NCI-H774 (cell line): ENCODE results near the gene DUOXA1.
"Not testable (repeated sequence)": the region's sequence is repeated elsewhere in the genome, so short reads cannot be mapped to it uniquely, and the experiment has no call there.

ENCODE experiments used
- DNase-seq: peaks from one replicate; lab custom pipeline; 2025; lab: John Stamatoyannopoulos, UW

DUOXA1 gene

DNA sequence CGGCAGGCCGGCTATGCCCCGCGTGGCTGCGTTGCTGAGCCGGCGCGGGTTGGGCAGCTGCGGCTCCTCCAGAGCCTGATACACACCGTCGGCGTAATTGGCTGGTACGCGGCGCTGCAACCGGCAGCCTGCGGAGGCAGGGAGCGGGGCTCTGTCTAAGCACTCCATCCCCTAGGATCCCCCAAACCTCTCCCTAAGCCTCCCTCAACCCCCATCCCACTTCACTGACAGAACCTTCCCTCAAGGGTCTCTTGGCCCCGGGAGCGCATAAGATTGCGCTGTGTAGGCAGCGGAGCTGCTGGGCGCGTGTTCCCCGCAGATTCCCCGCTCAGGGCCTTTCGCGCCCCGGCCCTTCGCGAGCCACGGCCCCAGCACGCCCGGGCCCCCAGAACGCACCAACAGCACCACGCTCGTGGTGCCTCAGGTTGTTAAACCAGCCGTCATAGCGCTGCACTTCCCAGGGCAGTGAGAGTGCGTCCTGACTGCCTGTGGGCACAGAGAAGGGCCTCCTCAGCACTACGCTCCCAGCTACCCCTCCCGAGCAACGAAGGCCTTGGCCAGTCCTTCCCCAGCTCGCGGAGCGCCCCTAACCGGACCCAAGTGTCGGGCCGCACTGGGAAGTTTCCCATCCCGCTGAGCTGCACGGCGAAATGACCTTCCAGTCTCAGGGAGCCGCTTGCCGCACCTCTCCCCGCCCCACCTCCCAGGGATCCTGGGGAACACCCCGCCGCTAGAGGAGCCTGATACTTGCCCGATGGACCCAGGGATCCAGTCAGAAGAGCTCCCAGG is 16.9 kb downstream of the DUOXA1 start:
- no peak for DNase-seq

DNA sequence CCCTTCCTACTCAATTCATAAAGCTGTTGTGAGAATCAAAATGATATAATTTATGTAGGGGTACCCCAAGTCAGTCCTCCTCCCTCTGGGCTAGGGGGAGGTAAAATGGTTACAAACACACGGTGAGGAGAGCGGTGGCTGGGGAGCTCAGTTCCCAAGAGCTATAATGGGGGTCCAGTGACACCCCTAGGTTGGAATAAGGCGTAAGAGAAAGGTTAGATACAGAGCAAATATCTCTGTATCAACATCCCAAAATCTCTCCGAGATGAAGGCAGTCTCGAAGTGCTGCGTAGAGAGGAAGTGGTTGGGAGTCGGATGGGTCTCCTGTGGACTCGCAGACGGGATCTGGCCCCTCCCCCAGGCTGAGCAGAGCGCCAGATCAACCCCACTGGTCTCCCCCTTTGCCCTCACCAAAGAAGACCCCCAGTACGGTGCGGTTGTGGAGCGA is 17.5 kb downstream of the DUOXA1 start:
- DNase-seq: no peak

DNA sequence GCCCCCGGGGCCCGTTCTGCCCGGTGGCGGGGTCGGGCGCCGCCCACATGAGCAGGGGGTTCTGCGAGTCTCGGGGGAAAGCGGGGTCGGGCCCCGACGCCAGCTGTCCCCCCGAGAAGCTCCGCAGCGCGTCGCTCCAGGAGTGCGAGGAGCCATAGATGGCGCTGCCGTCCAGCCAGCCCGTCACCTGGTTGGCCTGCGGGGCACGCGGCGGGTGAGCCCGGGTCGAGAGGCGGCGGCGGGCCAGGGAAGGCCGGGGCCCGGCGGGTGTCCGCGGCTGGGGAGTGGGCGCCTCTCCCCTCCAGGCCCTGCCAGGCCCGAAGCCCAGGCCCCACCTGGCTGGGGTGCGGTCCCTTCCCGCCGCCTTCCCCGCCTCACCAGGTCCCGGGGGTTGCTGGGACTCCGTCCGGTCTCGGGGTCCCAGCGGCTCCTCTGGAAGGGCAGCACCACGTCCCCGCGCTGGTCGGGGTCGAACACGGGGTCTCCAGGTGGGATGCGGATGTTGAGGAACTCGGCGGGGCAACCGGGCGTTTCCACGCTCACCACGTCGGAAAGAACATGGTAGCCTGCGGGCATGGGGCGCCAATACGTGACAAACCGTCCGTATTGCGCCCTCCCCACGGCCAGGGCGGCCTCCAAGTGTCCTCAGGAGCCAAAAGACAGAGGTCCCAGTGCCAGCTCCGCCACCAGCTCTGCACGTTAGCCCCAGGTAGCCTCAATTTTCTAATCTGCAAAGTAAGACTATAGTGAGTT is 18.1 kb downstream of the DUOXA1 start:
- no peak for DNase-seq

DNA sequence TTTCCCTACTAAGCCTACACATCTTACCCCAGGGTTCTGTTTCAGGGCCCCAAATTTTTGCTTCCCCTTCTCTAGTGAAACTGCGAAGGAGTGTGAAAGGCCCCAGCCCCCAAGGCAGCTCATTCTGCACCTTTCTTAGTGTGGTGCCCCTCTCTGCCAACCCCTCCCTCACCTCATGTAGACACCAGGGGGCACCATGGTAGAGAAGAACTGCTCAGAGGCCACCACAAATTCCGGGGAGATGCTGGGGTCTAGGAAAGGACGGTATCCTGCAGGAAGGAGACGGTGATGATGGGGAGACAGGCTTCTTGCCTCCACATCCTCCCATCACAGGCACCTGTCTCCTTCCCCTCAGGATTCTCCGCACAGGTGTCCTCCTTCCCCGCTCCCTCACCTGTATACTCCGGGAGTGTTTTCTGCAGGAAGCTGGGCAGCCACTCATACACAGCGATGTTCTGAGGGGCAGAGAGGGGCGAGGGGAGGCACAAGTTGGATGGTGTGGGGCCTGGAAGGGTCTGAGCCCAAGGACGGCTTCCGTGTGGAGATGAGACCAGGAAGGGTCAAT is 19.3 kb downstream of the DUOXA1 start:
- DNase-seq: no peak

DNA sequence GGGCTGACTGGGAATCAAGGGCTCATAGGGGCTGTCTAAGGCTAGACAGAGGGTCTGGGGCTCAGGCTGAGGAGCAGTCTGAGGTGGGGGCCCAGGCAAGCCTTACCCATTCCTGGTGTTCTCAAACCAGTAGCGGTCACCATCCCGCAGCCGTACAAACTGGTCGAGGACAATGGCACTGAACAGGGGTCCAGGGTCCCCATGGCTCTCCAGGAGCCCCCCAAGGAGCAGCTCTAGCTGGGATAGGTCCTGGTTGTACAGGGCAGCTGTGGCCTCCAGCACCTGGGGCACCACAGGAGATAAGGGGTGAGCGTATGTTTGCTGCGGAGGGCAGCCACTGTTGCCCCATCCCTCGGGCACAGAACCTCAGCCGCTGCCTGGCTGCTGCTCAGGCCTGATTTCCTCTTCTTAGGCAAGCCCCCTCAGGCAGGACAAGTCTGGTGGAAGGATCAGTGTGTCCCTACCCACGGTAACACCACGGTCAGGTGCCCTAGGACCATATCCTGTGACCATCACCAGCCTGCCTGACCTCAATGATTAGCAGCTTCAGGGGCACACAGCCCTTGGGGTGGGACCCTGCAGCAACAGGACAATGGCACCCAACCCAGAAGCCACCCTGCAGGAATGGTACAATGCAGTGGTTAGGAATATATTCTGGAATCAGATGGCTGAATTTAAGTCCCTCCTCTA is 21.6 kb downstream of the DUOXA1 start:
- no peak for DNase-seq

DNA sequence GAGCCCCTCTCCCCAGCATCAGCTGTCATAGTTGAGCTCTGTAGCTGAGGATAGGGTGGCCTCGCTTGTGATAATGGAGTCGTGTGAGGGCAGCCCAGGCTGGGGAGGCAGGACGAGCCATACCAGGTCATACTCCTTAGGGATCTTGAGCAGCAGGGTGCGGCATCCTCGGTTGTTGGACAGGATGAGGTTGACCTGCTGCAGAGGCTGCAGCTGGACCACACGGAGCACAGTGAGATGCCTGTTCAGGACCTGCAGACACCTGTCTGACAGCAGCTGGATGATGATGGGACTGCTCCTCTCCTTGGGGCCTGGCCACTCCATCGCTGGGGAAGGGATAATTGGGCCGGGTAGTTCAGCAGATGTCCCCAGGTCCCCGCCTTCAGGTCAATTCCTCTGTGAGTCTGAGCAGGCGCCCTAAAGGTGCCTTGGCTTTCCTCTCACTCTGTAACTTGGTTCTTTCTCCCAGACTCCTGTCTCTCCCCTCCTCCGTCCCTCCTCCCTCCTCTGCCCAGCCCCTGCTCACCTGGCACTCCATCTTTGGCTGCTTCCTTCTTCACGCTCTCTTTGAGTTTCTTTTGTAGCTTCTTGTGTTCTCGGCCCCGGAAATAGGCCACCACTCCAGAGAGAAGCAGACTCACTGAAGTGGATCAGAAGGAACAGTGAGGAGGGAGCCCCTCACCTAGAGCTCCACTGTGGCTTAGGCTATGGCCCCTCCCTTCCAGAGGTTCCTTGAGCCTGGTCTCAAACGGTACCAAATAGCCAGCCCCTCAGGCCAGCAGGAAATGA is 23.5 kb downstream of the DUOXA1 start:
- no peak for DNase-seq

DNA sequence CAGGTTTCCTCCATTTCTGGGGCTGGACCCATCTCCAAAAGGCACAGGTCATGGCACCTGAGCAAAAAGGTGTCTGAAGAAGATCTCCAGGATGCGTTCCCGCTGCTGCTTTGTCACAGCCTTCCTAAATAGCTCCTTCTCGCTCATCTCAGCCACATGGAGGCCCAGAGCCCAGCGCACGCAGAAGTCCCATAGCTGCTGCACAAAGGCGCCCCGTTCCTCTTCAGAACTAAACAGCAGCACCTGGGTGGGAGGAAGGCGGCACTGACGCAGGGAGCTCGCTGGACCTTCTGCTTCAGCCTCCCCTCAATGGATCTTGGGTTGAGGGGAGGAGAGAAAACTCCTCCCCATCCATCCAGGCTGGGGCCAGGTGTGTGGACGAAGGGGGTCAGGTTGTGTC is 24.1 kb downstream of the DUOXA1 start:
- no peak for DNase-seq

DNA sequence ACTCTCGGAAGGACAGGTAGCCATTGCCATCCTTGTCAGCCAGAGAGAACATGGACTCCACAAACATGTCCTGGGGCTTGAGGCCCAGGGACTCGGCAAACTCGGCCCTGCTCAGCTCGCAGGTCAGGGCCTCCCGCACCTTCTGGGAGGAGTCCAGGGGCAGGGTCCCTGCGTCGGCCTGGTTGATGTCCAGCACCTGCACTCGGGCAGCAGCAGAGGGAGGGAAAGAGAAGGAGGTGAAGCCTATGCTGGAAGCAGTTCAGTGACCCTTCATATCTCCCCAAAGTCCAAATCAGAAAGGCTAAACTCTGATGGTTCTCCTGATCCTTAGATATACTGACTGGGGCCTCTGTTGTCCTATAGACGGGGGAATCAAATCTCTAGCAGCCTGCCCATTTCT is 25.5 kb downstream of the DUOXA1 start:
- not testable (repeated sequence) for DNase-seq

DNA sequence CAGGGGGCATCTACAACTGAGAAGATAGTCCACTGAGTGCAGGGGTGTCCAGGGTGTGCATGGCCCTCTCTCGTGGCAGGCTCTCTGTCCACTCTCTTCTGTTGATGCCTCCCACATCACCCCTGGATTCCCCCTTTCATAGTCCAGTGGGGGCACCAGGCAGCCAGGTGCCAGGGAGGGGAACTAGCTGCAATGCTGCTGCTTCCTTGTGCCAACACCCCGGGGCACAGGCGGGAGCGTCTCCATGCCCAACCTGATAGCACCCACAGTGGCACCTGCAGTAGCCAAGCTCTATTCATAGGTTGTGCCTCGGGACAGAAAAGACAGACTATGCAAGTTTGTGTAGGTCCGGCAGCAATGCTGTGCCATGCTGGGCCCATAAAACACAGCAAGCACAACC is 27.5 kb downstream of the DUOXA1 start:
- DNase-seq: no peak

DNA sequence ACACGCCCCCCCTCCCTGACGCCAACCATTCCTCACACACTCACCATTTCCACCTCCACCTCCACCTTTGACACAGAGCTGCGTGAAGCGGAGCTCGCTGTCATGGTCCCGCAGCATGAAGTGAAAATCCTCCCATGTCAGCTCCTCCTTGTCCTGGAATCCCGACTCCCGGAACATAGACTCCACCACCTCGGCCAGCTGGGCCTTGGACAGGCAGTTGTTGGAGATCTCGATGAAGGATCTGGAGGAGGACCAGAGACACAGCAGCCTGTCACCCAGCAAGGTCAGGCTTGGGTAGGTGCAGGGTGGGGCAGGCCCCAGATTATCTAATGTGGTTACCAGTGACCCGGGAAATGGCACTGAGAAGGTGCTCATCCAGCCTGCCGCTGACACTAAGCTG is 27.9 kb downstream of the DUOXA1 start:
- no peak for DNase-seq

DNA sequence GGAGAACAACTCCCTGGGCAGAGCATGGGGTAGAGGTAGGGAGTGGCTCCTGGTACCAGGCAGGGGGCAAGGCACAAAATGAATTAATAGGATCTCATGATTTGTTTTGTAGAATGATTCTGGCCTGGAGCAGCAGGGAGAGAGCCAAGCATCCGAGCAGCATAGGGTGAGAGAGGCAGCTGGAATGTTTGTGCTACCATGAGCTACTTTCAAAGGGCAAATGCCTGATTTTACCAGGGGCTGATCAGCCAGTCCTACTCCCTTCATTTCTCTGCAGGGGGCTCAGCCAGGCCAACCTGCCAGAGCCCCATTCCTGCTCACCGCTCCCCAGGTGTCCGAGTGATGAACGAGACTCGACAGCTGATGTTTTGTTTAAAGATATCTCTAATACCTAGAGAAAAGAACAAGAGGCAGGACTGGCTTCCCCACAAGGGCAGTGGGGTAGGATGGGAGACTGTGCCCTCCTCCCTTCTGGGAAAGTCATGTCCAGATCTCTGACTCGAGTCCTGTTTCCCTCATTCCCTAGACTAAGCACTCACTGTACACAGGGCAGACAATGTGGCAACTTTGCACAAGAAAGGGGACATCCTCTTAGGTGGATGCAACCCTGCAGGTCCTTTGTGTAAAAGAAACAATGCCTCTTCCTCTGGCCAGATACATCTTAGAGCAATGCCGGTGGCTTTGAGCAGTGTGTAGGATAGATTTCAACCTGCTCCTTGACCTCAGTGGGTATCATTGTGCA is 28.6 kb downstream of the DUOXA1 start:
- no peak for DNase-seq

DNA sequence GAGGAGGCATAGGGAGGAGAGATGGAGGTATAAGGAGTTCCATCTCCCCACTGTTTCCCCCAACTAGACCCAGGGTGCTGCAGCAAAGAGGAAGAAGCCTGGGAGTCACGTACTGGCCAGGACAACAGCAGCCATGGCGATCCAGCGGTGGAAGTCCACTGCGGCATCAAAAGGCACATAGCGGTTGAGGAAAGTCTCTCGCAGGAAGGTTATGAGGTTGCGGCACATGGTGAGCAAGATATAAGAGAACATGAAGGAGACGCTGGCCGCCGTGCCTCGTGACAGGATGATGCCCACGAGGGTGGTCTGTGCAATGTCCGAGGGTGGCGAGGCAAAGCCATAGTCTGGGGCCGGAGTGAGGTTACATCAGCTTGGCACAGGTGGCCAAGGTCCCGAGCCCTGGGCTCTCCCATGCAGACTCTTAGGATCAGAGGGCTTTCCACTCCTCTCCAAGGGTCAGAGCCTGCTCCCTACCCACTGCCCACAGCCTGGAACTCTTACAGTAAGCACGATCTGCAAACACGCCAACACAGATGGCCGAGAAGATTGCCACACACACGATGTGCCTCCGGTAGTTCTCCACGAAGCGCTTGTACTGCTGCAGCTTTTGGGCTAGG is 30.0 kb downstream of the DUOXA1 start:
- DNase-seq: no peak

DNA sequence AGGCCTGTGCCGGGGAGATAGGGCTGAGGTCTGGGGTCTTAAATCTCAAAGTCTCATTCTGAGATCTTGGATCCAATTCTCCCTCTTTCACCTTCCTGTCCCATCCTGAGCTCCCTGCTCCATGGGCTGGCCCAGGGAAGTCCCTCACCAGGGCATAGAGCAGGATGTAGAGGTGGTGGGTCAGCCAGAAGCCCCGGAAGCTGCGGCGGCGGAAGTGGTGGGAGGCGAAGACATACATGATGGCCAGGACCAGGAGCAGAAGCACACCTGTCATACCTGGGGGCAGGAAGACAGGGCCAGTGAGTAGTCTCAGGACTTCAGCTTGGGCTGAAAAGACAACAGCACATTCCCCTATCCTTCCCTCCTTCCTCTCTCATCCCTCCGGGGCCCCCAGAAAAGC is 32.2 kb downstream of the DUOXA1 start:
- no peak for DNase-seq

DNA sequence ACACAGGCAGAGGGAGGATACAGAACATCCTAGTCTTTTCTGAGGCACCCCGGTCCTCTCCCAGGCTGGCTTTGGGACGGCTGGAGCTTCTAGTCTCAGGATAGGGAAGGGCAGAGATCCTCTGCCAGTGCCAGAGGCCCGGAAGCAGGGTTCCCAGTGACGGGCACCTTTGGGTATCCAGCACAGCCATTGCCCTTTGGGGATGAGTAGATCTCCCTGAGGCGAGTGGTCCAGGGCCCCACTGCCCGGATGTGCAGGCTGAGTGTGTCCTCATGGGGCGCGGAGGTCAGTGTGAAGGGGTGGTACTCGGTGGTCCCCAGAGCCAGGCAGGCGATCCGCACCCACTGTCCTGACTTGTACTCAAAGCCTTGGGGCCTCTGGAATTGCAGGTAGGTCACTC is 34.0 kb downstream of the DUOXA1 start:
- DNase-seq: no peak

DNA sequence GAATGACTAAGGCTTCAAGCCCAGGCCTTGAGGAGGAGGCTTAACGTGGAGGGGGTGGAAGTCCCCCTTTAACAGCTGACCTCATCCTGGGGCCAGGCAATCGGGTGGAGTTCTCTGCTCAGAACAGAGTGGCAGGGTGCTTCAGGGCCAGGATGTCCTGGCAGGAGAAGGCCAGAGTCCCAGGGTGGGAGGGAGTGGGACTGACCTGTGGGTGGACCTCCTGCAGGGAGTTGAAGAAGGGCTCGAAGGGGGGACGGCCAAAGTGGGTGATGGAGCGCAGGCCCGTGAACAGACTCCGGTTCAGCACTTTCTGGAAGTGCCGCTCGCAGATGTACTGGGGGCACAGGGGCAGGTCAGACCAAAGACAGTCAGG is 35.3 kb downstream of the DUOXA1 start:
- DNase-seq: no peak

DNA sequence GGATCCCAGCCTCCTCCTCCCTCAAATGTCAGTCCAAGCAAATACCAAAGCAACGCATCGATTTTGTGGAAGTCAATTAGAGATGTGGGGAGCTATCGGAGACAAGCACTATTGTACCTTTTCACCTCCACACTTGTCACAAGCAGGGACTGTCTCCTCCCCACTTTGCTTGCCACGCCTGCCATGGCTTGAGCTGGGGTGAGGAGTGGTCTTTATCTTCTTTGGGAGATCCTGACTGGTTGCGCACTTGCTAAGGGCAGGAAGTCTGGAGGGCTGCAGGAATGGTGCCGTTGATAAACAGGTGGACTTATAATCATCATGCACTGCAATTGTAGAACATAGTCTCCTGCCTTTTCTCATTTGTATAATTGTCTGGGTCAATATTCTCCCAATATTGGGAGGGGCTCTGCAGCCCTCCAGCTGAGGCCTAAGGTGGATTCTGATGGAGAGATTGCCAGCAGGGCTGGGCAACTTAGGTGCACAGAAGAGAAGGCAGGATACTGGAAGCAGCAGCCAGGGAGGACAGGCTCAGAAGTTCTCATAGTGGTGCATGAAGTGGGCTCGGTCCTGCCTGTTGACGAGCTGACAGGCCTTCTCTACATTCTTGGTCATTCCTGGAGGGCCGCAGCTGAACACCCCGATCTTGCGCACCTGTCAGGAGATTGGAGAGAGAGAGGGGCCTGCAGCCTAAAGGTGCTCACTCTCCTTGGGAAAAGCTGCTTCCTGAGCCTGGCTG is 35.9 kb downstream of the DUOXA1 start:
- no peak for DNase-seq

DNA sequence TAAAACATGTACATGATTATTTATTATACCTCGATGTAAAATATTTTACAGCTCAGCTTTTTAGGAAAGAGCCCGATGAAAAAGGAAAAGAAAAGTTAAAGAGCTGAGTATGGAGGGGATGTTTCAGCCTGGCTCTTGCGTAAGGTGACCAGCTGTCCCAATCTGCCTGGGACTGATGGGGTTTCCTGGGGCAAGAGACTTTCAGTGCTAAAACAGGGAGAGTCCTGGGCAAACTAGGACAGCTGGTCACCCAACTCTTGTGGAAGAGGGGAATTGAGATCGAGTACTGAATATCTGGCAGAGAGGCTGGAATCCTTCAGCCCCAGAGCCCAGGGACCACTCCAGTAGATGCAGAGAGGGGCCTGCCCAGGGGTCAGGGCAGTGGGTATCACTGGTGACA is 36.7 kb downstream of the DUOXA1 start:
- no peak for DNase-seq

DNA sequence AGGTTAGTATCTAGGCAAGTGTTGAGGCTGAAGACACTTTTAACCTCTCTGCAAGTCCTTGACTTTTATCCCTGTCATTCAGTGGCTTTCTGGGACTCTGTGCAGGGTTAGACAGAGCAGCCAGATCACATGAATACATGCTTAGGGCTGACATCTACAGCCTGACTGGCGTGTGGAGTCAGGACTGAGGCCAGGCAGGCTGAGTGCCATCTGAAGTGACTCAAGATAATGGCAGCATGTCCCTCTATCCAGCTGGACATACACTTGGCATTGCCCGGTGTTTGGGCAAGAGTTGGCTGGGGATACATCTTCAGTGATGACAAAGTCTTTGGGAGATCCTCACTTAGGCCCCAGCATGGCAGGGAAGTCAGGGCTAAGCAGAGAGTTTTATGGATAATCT is 38.1 kb downstream of the DUOXA1 start:
- no peak for DNase-seq

DNA sequence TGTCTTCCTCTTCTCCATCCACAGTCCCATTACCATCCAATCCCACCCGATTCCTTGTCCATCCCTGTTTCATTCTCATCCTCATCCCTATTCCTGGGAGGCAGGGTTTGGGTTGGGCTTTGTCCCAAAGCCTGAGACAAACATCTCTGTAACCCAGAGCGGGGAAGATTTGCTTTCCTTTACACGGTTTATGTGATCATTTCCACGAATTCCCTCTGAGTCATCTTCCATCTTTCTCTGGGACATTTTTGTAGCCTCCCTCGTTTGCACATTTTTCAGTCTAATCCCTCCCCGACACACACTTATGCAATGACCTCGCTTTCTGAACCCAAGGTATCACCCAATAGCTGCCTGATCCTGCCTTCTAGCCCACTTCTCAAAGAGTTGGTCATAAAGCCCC is 38.5 kb downstream of the DUOXA1 start:
- DNase-seq: no peak
